GM12865 (cell line): ENCODE measurements around the gene TRABD2B.

ENCODE experiments used
- DNase-seq: peaks from one replicate; pipeline ENCODE4 v3.0.0; 2010; ENCODE audit warnings: low read depth
- H3K4me3 ChIP-seq: 2 replicates; pipeline ENCODE4 v1.5.1; 2011; ENCODE audit warnings: mild to moderate bottlenecking, low read depth, low read length, control low read depth
- CTCF ChIP-seq: IDR thresholded peaks from 2 replicates; pipeline ENCODE4 v1.5.1; 2011; ENCODE audit warnings: low read length, control low read depth, low read depth, inconsistent platforms; ENCODE audit not compliant: insufficient read depth; ENCODE audit errors: missing control alignments

TRABD2B gene

DNA sequence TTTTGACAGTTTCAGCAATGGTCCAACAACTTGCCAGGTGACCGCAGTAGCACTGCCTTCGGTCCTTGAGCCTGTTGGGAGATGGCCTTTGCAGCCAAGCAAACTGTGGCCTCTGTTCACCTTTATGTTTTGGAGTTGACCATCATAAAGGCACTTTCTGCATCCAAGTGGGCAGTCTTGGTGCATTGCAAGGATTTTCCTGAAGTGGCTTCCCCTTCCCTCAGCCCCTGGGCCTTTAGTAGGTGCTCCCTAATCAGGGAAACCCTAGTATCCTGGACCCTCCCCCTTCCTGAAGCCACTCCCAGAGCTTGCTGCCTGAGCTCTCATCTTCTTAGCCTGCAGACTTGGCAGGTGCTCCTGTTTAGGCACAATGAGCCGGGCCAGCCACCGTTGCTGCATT is 140.2 kb downstream of the TRABD2B start:
- H3K4me3 ChIP-seq: no peak overlapping the region
- DNase-seq: no peak
- no peak for TF ChIP-seq CTCF

DNA sequence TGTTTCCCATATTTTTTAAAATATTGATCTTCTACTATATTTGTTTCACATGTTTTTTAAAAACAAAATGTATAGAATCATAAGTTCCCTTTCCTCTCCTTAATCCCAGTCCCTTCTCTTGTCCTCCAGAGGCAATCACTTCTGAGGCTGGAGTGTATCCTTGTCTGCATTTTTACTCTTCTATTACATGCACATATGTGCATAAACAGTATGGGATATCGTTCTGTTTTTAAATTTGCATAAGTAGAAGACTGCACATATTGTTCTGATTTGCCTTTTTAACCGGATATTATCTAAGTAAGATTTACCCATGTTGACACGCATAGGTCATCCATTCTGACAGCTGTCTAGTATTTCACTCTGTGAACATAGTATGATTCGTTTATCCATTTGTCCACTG is 142.0 kb downstream of the TRABD2B start:
- no peak for TF ChIP-seq CTCF
- DNase-seq: no peak
- H3K4me3 ChIP-seq: no peak overlapping the region

DNA sequence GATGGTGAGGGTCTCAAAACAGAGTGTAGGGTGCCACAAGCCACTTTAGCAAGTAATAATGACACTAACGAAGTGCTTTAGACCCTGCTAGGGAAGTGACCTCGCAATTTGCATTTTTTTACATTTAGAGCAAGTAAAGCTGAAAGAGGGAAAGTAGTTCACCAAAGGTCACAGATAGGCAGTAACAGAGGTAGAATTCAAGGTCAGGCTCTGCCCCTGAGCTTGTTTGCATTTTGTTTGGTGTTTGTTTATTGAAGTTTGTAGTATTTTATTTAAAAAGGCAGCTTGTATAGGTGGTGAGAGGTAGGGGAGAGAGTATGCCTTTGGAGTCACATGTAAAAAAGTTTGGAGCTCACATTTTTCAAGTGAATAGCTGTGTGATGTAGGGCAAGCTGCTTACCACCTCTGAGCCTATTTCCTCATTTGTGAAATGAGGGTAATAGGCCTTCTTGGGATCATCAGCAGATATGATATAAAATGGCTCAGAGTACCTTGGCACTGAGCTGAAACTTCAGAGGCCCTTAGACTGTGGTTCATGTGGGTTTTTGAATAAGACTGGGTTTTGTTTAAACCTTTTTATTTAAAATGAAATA is 142.5 kb downstream of the TRABD2B start:
- H3K4me3 ChIP-seq: no peak overlapping the region
- TF ChIP-seq CTCF: no peak
- no peak for DNase-seq

DNA sequence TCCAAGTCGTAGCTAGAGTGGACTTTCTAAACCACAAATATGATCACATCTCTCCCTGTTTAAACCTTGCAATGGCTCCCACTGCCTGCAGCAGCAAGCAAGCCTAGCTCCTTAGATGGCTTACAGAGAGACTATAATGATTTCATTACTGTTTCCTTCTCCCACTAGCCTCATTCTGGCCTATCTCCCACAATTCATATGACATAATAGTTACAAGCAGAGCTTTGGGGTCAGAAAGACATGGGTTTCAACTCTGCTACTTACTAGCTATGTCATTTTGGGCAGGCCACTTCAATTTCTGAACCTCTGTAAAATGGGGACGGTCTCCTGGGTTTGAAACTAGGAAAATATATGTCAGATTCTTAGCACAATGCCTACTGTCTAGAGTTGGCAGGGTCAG is 143.3 kb downstream of the TRABD2B start:
- no peak for TF ChIP-seq CTCF
- no peak overlapping the region for H3K4me3 ChIP-seq
- DNase-seq: no peak

- no peak for DNase-seq
- H3K4me3 ChIP-seq: no peak overlapping the region
- TF ChIP-seq CTCF: no peak
These were observed 144.1 kb downstream of the TRABD2B start for GRCh38 chr1:47853059-47853458.

GRCh38 chr1:47852006-47852718 is 145.0 kb downstream of the TRABD2B start:
- DNase-seq: no peak
- no peak overlapping the region for H3K4me3 ChIP-seq
- TF ChIP-seq CTCF: no peak

DNA sequence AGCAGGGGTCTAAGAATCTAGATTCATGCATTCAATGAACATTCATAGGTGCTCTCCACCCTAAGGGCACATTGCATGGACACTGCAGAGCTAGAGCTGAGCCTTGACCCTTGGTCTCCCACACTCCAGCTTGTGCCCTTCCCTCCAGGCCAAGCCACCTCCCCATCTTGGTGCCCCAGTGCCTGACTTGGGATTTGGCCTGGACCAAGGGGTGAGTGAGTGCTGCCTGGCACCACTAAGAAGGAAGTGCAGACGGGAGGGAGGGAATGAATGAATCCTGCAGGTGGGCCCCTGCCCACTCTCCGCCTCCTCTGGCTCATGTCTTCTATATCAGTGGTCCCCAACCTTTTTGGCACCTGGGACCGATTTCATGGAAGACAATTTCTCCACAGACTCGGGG is 146.7 kb downstream of the TRABD2B start:
- no peak for TF ChIP-seq CTCF
- no peak overlapping the region for H3K4me3 ChIP-seq
- DNase-seq: no peak
